ENCODE data around the gene SMOC2.

- no peak for TF ChIP-seq EP300 (IDR thresholded peaks at IDR 0.05; ENCODE audit: borderline replicate concordance)
- TF ChIP-seq, protein P1, sequence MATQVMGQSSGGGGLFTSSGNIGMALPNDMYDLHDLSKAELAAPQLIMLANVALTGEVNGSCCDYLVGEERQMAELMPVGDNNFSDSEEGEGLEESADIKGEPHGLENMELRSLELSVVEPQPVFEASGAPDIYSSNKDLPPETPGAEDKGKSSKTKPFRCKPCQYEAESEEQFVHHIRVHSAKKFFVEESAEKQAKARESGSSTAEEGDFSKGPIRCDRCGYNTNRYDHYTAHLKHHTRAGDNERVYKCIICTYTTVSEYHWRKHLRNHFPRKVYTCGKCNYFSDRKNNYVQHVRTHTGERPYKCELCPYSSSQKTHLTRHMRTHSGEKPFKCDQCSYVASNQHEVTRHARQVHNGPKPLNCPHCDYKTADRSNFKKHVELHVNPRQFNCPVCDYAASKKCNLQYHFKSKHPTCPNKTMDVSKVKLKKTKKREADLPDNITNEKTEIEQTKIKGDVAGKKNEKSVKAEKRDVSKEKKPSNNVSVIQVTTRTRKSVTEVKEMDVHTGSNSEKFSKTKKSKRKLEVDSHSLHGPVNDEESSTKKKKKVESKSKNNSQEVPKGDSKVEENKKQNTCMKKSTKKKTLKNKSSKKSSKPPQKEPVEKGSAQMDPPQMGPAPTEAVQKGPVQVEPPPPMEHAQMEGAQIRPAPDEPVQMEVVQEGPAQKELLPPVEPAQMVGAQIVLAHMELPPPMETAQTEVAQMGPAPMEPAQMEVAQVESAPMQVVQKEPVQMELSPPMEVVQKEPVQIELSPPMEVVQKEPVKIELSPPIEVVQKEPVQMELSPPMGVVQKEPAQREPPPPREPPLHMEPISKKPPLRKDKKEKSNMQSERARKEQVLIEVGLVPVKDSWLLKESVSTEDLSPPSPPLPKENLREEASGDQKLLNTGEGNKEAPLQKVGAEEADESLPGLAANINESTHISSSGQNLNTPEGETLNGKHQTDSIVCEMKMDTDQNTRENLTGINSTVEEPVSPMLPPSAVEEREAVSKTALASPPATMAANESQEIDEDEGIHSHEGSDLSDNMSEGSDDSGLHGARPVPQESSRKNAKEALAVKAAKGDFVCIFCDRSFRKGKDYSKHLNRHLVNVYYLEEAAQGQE (IDR thresholded peaks at IDR 0.05; ENCODE audit: low read depth) = no peak
Observed at GRCh38 chr6:168417679-168418557, 23.1 kb upstream of the SMOC2 start.
